Raji (cell line): ENCODE results near the gene GATA3.

ENCODE experiments used
- POLR2A ChIP-seq: IDR thresholded peaks from 2 replicates; pipeline ENCODE4 v1.6.1; 2011; ENCODE audit warnings: low read depth, low read length, control low read depth; ENCODE audit not compliant: insufficient read depth

The GATA3 gene

GRCh38 chr10:8085251-8085650 lies 30.8 kb downstream of the GATA3 start:
- TF ChIP-seq POLR2A = no peak

- no peak for TF ChIP-seq POLR2A
Observed at GRCh38 chr10:8086315-8086714, 31.8 kb downstream of the GATA3 start.

GRCh38 chr10:8088504-8088903 lies 34.0 kb downstream of the GATA3 start:
- no peak for TF ChIP-seq POLR2A

GRCh38 chr10:8092428-8092827 lies 37.9 kb downstream of the GATA3 start:
- TF ChIP-seq POLR2A = no peak

GRCh38 chr10:8095959-8096358 lies 41.5 kb downstream of the GATA3 start:
- no peak for TF ChIP-seq POLR2A

- no peak for TF ChIP-seq POLR2A
Observed at GRCh38 chr10:8096931-8097330, 42.4 kb downstream of the GATA3 start.

- no peak for TF ChIP-seq POLR2A
Observed at GRCh38 chr10:8100366-8100765, 45.9 kb downstream of the GATA3 start.

GRCh38 chr10:8102708-8103401 lies 48.4 kb downstream of the GATA3 start:
- TF ChIP-seq POLR2A = no peak

- TF ChIP-seq POLR2A = no peak
Observed at GRCh38 chr10:8103543-8103942, 49.1 kb downstream of the GATA3 start.

GRCh38 chr10:8104005-8104404 lies 49.5 kb downstream of the GATA3 start:
- no peak for TF ChIP-seq POLR2A

GRCh38 chr10:8104721-8105120 lies 50.2 kb downstream of the GATA3 start:
- no peak for TF ChIP-seq POLR2A

- TF ChIP-seq POLR2A = no peak
Observed at GRCh38 chr10:8105932-8106331, 51.4 kb downstream of the GATA3 start.

GRCh38 chr10:8112230-8112905 lies 57.9 kb downstream of the GATA3 start:
- no peak for TF ChIP-seq POLR2A

- TF ChIP-seq POLR2A = no peak
Observed at GRCh38 chr10:8112942-8113442, 58.5 kb downstream of the GATA3 start.

- TF ChIP-seq POLR2A = no peak
Observed at GRCh38 chr10:8113616-8114015, 59.1 kb downstream of the GATA3 start.

- no peak for TF ChIP-seq POLR2A
Observed at GRCh38 chr10:8114741-8115617, 60.5 kb downstream of the GATA3 start.

GRCh38 chr10:8115618-8115980 lies 61.1 kb downstream of the GATA3 start:
- TF ChIP-seq POLR2A = no peak
